Caco-2 (cell line): ENCODE measurements around the gene TTC39B. TPM values are rescaled to one million over a fixed set of nuclear protein-coding genes. Genes with fewer than 3 reads are reported as not detected.

Experiments used
- BruUV-seq: library from RNA; stranded (reverse); fragments of 400-500 nt; replicated peaks from 2 replicates; lab custom pipeline; 2021; lab: Mats Ljungman, UMichigan
- CTCF ChIA-PET: fragments of 300-600 bp; sonication (Branson Sonifier 250); formaldehyde crosslinking; loops from one replicate; lab custom pipeline; 2022; ENCODE audit warnings: antibody characterized with exemption; lab: Charles Lee
- POLR2A ChIA-PET: fragments of 300-600 bp; sonication (Branson Sonifier 250); formaldehyde crosslinking; loops from one replicate; lab custom pipeline; 2022; ENCODE audit warnings: antibody characterized with exemption; lab: Charles Lee
- DNase-seq, 2 experiments: peaks; one replicate each; pipeline versions ENCODE4 v3.0.0 to v3.0.0-alpha.2; 2020 to 2022
- H3K27me3 ChIP-seq: replicated peaks from 2 replicates; pipeline ENCODE4 v1.6.0; 2011; ENCODE audit warnings: low read length; ENCODE audit not compliant: control insufficient read depth, insufficient read depth
- H3K36me3 ChIP-seq: 2 replicates; pipeline ENCODE4 v1.5.1; 2011; ENCODE audit warnings: low read length; ENCODE audit not compliant: control insufficient read depth, insufficient read depth
- H3K4me1 ChIP-seq: fragments of 250-450 bp; sonication (Bioruptor Pico); 2 replicates; pipeline ENCODE4 v1.5.1; 2020; ENCODE audit warnings: mild to moderate bottlenecking
- H3K4me3 ChIP-seq: 2 replicates; pipeline ENCODE4 v1.5.1; 2011; ENCODE audit warnings: low read depth, mild to moderate bottlenecking, control low read depth, low read length
- H3K9me3 ChIP-seq: fragments of 250-450 bp; sonication (Bioruptor Pico); 2 replicates; pipeline ENCODE4 v1.5.1; 2020; ENCODE audit warnings: mild to moderate bottlenecking, moderate library complexity
- H3K27ac Mint-ChIP-seq: one replicate; pipeline ENCODE4 v1.8.0; 2022; ENCODE audit warnings: mixed read lengths; ENCODE audit not compliant: unreplicated experiment
- H3K27me3 Mint-ChIP-seq: one replicate; pipeline ENCODE4 v1.8.0; 2022; ENCODE audit warnings: mixed read lengths; ENCODE audit not compliant: insufficient read depth, unreplicated experiment
- H3K36me3 Mint-ChIP-seq: one replicate; pipeline ENCODE4 v1.8.0; 2022; ENCODE audit warnings: mild to moderate bottlenecking, mixed read lengths; ENCODE audit not compliant: insufficient read depth, unreplicated experiment
- H3K4me1 Mint-ChIP-seq: one replicate; pipeline ENCODE4 v1.8.0; 2022; ENCODE audit warnings: low read depth, mixed read lengths; ENCODE audit not compliant: unreplicated experiment
- H3K4me3 Mint-ChIP-seq: one replicate; pipeline ENCODE4 v1.8.0; 2022; ENCODE audit warnings: mild to moderate bottlenecking, moderate library complexity, mixed read lengths; ENCODE audit not compliant: unreplicated experiment
- H3K9me3 Mint-ChIP-seq: one replicate; pipeline ENCODE4 v1.8.0; 2022; ENCODE audit warnings: mixed read lengths; ENCODE audit not compliant: unreplicated experiment
- intact Hi-C: fragments of 100-400 bp; cut with micrococcal nuclease; formaldehyde crosslinking; loops from one replicate; pipeline ENCODE4 v1.10.0; 2022; ENCODE audit not compliant: unreplicated experiment
- total RNA-seq: library from RNA; stranded (reverse); gene quantifications from 2 replicates; pipeline ENCODE4 v1.2.3, GENCODE V29; 2022
- TF ChIP-seq, protein P1 (sequence below), 2 experiments: fragments of 200-600 bp in 1 of 2; IDR thresholded peaks; 1 replicate in 1 of 2; 2 replicates in 1 of 2; pipeline versions ENCODE4 v1.5.1 to v1.8.0; 2011 to 2022; ENCODE audit warnings: antibody characterized with exemption in 1 of 2, control low read depth in 1 of 2, inconsistent platforms in 1 of 2, low read depth in 1 of 2, low read length in 1 of 2, mild to moderate bottlenecking in 1 of 2, moderate library complexity in 1 of 2; ENCODE audit not compliant: insufficient read depth in 1 of 2, severe bottlenecking in 1 of 2, unreplicated experiment in 1 of 2

The TTC39B gene
- total RNA-seq, 1 experiment from 2014 or later = 6.9 TPM

GRCh38 chr9:15133488-15133887 lies 173.5 kb downstream of the TTC39B start:
- CTCF ChIA-PET = no interaction called here
- intact Hi-C loops = loop anchor here (10.0 kb wide), 1 partner anchor 669 kb away; no protein-coding TSS in a partner anchor
- Histone ChIP-seq H3K4me3 (no peak overlapping the region), H3K36me3 (no peaks in the 10 kb centered on the region), H3K27me3 (no peaks in the 10 kb centered on the region), H3K9me3 (no peaks in the 10 kb centered on the region), H3K4me1 (no peaks in the 10 kb centered on the region)
- Mint-ChIP-seq H3K27ac (no peak overlapping the region), H3K4me3 (no peak overlapping the region), H3K9me3 (no peaks in the 10 kb centered on the region), H3K36me3 (no peaks in the 10 kb centered on the region), H3K27me3 (no peaks in the 10 kb centered on the region), H3K4me1 (no peaks in the 10 kb centered on the region)
- POLR2A ChIA-PET = no interaction called here
- TF ChIP-seq, protein P1, sequence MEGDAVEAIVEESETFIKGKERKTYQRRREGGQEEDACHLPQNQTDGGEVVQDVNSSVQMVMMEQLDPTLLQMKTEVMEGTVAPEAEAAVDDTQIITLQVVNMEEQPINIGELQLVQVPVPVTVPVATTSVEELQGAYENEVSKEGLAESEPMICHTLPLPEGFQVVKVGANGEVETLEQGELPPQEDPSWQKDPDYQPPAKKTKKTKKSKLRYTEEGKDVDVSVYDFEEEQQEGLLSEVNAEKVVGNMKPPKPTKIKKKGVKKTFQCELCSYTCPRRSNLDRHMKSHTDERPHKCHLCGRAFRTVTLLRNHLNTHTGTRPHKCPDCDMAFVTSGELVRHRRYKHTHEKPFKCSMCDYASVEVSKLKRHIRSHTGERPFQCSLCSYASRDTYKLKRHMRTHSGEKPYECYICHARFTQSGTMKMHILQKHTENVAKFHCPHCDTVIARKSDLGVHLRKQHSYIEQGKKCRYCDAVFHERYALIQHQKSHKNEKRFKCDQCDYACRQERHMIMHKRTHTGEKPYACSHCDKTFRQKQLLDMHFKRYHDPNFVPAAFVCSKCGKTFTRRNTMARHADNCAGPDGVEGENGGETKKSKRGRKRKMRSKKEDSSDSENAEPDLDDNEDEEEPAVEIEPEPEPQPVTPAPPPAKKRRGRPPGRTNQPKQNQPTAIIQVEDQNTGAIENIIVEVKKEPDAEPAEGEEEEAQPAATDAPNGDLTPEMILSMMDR (IDR thresholded peaks at IDR 0.05; ENCODE audit: insufficient read depth in 1 of 2, low read depth in 1 of 2, low read length in 1 of 2, severe bottlenecking in 1 of 2, unreplicated experiment in 1 of 2) = no peak
- BruUV-seq = no TSS peak
- DNase-seq = no peak

- Histone ChIP-seq H3K4me3 (no peak overlapping the region), H3K36me3 (no peaks in the 10 kb centered on the region), H3K27me3 (no peaks in the 10 kb centered on the region), H3K9me3 (no peaks in the 10 kb centered on the region), H3K4me1 (no peaks in the 10 kb centered on the region)
- ChIA-PET CTCF (no interaction called here), POLR2A (no interaction called here)
- Mint-ChIP-seq H3K27me3 (peaks cover 5% of the 10 kb centered on the region), H3K4me1 (no peaks in the 10 kb centered on the region), H3K9me3 (no peaks in the 10 kb centered on the region), H3K36me3 (no peaks in the 10 kb centered on the region), H3K4me3 (no peak overlapping the region), H3K27ac (no peak overlapping the region)
- no peak for DNase-seq
- TF ChIP-seq, protein P1 (IDR thresholded peaks at IDR 0.05; ENCODE audit: insufficient read depth in 1 of 2, low read depth in 1 of 2, low read length in 1 of 2, severe bottlenecking in 1 of 2, unreplicated experiment in 1 of 2) = no peak
- intact Hi-C loops = loop anchor here (10.0 kb wide), 1 partner anchor 667 kb away; no protein-coding TSS in a partner anchor
- no TSS peak for BruUV-seq
Measured at GRCh38 chr9:15132091-15132490, 174.9 kb downstream of the TTC39B start.

GRCh38 chr9:15131094-15131493 lies 175.9 kb downstream of the TTC39B start:
- Mint-ChIP-seq H3K9me3 (no peaks in the 10 kb centered on the region), H3K27ac (no peak overlapping the region), H3K4me3 (no peak overlapping the region), H3K27me3 (peaks cover 9% of the 10 kb centered on the region), H3K36me3 (no peaks in the 10 kb centered on the region), H3K4me1 (no peaks in the 10 kb centered on the region)
- Histone ChIP-seq H3K4me3 (no peak overlapping the region), H3K9me3 (no peaks in the 10 kb centered on the region), H3K4me1 (no peaks in the 10 kb centered on the region), H3K27me3 (no peaks in the 10 kb centered on the region), H3K36me3 (no peaks in the 10 kb centered on the region)
- intact Hi-C loops = loop anchor here (10.0 kb wide), 1 partner anchor 666 kb away; no protein-coding TSS in a partner anchor
- DNase-seq = no peak
- BruUV-seq = no TSS peak
- ChIA-PET CTCF (no interaction called here), POLR2A (no interaction called here)
- TF ChIP-seq, protein P1 (IDR thresholded peaks at IDR 0.05; ENCODE audit: insufficient read depth in 1 of 2, low read depth in 1 of 2, low read length in 1 of 2, severe bottlenecking in 1 of 2, unreplicated experiment in 1 of 2) = no peak
